IMR-90 (cell line): ENCODE data around the gene EMSY.

ENCODE experiments used
- BHLHE40 ChIP-seq: fragments of 150-350 bp; IDR thresholded peaks from 2 replicates; pipeline ENCODE4 v1.6.1; 2016; ENCODE audit warnings: mild to moderate bottlenecking, low read depth, low read length
- CTCF ChIP-seq: conservative IDR thresholded peaks from 2 replicates; pipeline ENCODE4 v1.5.1; 2012; ENCODE audit warnings: mild to moderate bottlenecking, low read depth, low read length, improper control_type of control experiment
- MAFK ChIP-seq: IDR thresholded peaks from 2 replicates; pipeline ENCODE4 v1.6.1; 2012; ENCODE audit warnings: low read depth, low read length, improper control_type of control experiment
- MAZ ChIP-seq: IDR thresholded peaks from 2 replicates; pipeline ENCODE4 v1.6.1; 2012; ENCODE audit warnings: low read depth, mild to moderate bottlenecking, low read length, improper control_type of control experiment, moderate library complexity, borderline replicate concordance
- POLR2A ChIP-seq: IDR thresholded peaks from 2 replicates; pipeline ENCODE4 v1.6.1; 2012; ENCODE audit warnings: mild to moderate bottlenecking, low read depth, low read length
- RAD21 ChIP-seq: IDR thresholded peaks from 2 replicates; pipeline ENCODE4 v1.6.1; 2012; ENCODE audit warnings: low read length, improper control_type of control experiment
- RCOR1 ChIP-seq: IDR thresholded peaks from 2 replicates; pipeline ENCODE4 v1.6.1; 2012; ENCODE audit warnings: mild to moderate bottlenecking, low read length, improper control_type of control experiment; ENCODE audit not compliant: insufficient replicate concordance
- RFX5 ChIP-seq: IDR thresholded peaks from 2 replicates; pipeline ENCODE4 v1.8.0; 2012; ENCODE audit warnings: low read depth, mild to moderate bottlenecking, low read length, moderate library complexity
- SMC3 ChIP-seq: fragments of 150-350 bp; IDR thresholded peaks from 2 replicates; pipeline ENCODE4 v1.6.1; 2016; ENCODE audit warnings: low read depth, mild to moderate bottlenecking, antibody characterized with exemption, low read length, moderate library complexity
- TF ChIP-seq, protein P1 (sequence below): fragments of 150-350 bp; IDR thresholded peaks from 2 replicates; pipeline ENCODE4 v1.6.1; 2016; ENCODE audit warnings: low read depth, mild to moderate bottlenecking, low read length, moderate library complexity, borderline replicate concordance
- TF ChIP-seq, protein P2 (sequence below): fragments of 150-350 bp; IDR thresholded peaks from 2 replicates; pipeline ENCODE4 v1.6.1; 2017; ENCODE audit warnings: mild to moderate bottlenecking, antibody characterized with exemption, low read length, low read depth

DNA sequence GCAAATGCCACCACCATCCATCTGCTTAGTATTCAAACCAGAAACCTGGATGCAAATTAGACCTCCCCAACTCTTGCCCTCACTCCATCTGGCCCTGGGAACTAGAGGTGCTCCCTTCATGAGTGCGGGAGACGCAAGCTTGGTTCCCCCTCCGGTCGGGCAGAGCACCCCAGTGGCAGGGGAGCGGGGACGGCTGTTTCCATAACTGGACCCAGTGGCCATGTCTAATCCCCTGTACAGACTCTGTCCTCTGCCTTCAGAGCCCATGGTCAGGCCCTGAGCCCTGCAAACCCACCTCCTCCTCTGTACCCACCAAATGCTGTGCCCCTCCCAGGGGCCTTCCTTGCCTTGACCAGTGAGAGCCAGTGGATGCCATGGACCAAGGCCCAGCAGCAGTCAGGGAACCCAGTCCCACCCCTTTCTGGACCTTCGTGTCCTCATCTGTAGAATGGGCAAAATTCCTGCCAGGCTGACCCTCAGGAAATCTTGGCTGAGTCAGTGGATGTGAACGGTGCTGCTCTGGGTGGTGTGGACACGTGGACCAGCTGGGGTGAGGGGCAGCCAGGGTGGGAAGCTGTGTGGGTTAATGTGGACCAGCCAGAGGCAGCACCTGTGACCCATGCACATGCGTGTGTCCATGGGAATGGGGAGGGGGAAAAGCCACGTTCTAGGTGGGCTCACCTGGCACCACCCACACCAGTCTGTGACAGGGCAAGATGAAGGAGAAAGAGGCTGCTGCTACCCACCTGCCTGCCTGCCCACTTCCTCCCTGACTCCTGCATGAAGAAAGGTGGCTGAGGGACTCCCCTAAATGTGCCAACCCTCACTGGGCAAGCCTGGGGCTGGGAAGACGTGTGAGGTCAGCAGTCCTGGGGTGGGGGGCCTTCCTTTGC, 153.0 kb downstream of the EMSY start:
- TF ChIP-seq CTCF (no peak), POLR2A (no peak), BHLHE40 (no peak), SMC3 (no peak), MAFK (no peak), RFX5 (no peak), MAZ (no peak), RCOR1 (no peak), RAD21 (no peak)
- TF ChIP-seq, protein P1, sequence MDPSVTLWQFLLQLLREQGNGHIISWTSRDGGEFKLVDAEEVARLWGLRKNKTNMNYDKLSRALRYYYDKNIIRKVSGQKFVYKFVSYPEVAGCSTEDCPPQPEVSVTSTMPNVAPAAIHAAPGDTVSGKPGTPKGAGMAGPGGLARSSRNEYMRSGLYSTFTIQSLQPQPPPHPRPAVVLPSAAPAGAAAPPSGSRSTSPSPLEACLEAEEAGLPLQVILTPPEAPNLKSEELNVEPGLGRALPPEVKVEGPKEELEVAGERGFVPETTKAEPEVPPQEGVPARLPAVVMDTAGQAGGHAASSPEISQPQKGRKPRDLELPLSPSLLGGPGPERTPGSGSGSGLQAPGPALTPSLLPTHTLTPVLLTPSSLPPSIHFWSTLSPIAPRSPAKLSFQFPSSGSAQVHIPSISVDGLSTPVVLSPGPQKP = no peak
- TF ChIP-seq, protein P2, sequence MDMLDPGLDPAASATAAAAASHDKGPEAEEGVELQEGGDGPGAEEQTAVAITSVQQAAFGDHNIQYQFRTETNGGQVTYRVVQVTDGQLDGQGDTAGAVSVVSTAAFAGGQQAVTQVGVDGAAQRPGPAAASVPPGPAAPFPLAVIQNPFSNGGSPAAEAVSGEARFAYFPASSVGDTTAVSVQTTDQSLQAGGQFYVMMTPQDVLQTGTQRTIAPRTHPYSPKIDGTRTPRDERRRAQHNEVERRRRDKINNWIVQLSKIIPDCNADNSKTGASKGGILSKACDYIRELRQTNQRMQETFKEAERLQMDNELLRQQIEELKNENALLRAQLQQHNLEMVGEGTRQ = no peak
